Mammary epithelial cell (primary cell): ENCODE results near the gene TAS2R16.

Source experiments
- CTCF ChIP-seq, 2 donors: IDR thresholded peaks in 1 of 2; conservative IDR thresholded peaks in 1 of 2; 2 replicates each; pipeline ENCODE4 v1.5.1; 2011 to 2012; ENCODE audit warnings: inconsistent platforms in 2 of 2, low read length in 2 of 2, mild to moderate bottlenecking in 2 of 2, control low read depth in 1 of 2, low read depth in 1 of 2; ENCODE audit not compliant: insufficient read depth in 1 of 2; ENCODE audit errors: extremely low read depth in 1 of 2
- EZH2 ChIP-seq: IDR thresholded peaks from 2 replicates; pipeline ENCODE4 v1.6.1; 2012; ENCODE audit warnings: low read length, inconsistent platforms, borderline replicate concordance

GRCh38 chr7:123023126-123023525 lies 27.6 kb upstream of the TAS2R16 start:
- TF ChIP-seq CTCF (conservative IDR thresholded peaks at IDR 0.05 in 1 of 2, IDR thresholded peaks at IDR 0.05 in 1 of 2; ENCODE audit: extremely low read depth in 1 of 2, insufficient read depth in 1 of 2, low read depth in 1 of 2, low read length in 2 of 2) (no peak), EZH2 (no peak)
